ENCODE data around the gene TUBGCP5.
"Not testable (repeated sequence)": the region's sequence is repeated elsewhere in the genome, so short reads cannot be mapped to it uniquely, and the experiment has no call there.

TUBGCP5 gene

GRCh38 chr15:23043535-23043934, 4.2 kb upstream of the TUBGCP5 start:
- not testable (repeated sequence) for DNase-seq (ENCODE audit: low read depth in 3 of 3, low spot score in 1 of 3)

DNA sequence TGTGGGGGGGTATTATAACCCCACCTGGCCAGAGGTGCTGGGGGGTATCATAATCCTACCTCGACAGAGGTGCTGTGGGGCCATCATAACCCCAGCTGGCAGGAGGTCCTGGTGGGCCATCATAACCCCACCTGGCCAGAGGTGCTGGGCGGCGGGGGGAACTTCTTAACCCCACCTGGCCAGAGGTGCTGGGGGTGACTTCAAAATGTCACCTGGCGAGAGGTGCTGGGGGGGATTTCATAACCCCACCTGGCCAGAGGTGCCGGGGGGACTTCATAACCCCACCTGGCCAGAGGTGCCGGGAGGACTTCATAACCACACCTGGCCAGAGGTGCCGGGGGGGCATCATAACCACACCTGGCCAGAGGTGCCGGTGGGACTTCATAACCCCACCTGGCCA, 2.4 kb upstream of the TUBGCP5 start:
- not testable (repeated sequence) for DNase-seq (ENCODE audit: low read depth in 3 of 3, low spot score in 1 of 3)

- DNase-seq (ENCODE audit: low read depth in 3 of 3, low spot score in 1 of 3) = no peak
Measured at GRCh38 chr15:23039917-23040281, 530 bp upstream of the TUBGCP5 start.

- no peak for DNase-seq (ENCODE audit: low read depth in 3 of 3, low spot score in 1 of 3)
Measured at GRCh38 chr15:23038726-23039142, 635 bp downstream of the TUBGCP5 start.

- DNase-seq (ENCODE audit: low read depth in 3 of 3, low spot score in 1 of 3) = peak in 1 of 3 donors; percentile 23
Measured at GRCh38 chr15:23035964-23036566, 3.3 kb downstream of the TUBGCP5 start.

DNA sequence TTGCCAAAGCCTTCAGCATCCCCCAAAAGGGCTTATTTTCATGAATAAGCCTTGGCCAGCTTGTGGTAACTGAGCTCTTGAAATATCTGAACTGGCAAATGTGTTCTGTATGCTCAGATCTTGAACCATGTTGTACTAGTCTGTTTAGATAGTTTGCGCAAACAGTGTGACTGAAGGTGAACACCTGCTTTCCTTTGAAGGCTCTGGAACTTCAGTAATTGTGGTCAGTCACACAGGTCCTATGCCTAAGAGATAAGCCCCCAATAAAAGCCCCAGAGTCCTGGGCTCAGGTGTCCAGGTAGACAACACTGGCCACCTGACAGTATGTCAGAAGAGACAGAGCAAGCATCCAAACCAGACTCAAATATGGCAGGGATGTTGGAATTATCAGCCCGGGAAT, 5.4 kb downstream of the TUBGCP5 start:
- no peak for DNase-seq (ENCODE audit: low read depth in 3 of 3, low spot score in 1 of 3)

DNA sequence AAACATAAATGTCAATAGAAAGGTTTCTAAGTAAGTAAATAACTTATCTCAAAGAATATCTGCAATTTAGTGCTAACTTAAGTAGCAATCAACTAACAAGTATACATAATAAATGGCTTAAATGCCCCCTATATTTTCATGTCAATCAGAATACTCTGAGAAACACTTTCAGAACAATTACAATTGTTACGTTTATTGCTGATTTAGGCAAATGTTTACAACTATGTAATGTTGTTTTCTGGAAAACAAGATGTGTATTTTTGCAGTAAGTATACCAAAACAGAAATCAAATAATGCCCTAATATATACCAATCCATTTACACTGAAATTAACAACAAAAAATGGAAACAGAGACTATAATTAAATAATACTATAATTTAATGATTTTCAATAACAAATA, 13.2 kb downstream of the TUBGCP5 start:
- DNase-seq (ENCODE audit: low read depth in 3 of 3, low spot score in 1 of 3) = no peak

- no peak for DNase-seq (ENCODE audit: low read depth in 3 of 3, low spot score in 1 of 3)
Measured at GRCh38 chr15:23022156-23022555, 17.2 kb downstream of the TUBGCP5 start.

DNA sequence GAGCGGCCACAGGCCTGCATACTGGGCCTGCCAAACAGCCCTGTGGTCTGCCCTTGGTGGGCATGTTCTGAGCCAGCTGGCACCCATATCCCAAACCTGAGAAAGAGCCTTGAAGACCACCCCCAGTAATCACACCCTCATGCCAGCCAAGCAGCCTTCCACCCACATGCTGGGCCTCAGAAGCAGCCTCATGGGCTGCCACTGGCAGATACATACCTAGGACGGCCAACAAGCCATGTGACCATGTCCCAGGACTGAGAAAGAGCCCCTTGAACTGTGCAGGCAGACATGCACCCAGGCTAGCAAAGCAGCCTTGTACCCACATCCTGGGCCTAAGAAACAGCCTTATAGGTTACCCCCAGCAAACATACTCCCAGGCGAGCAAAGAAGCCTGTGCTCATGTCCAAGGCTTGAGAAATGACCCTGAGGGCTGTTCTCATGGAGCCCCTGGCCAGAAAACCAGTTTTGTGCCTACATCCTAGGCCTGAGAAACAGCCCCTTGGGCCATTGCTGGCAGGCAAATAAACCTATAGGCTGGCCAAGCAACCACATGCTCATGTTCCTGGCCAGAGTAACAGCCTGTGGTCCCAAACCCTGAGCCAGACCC, 24.9 kb downstream of the TUBGCP5 start:
- no peak for DNase-seq (ENCODE audit: low read depth in 3 of 3, low spot score in 1 of 3)

DNA sequence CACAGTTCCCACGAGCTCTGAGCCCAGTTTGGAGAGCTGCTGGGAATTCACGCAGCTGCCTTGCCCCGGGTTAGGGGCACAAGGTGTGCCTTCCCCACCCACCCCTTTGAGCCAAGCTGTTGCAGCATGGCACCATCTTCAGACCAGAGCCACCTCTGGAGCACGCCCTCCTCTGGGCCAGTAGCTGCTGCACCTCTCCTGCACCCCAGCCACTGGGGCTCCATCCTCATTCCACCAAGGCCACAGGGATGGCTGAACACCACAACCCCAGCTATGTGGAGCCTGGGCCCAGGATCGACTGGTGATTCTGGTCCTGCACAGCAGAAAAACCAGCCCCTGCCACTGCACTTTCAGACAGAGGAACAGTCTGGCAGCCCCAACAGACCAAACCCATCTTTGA, 25.7 kb downstream of the TUBGCP5 start:
- DNase-seq (ENCODE audit: low read depth in 3 of 3, low spot score in 1 of 3) = no peak

DNA sequence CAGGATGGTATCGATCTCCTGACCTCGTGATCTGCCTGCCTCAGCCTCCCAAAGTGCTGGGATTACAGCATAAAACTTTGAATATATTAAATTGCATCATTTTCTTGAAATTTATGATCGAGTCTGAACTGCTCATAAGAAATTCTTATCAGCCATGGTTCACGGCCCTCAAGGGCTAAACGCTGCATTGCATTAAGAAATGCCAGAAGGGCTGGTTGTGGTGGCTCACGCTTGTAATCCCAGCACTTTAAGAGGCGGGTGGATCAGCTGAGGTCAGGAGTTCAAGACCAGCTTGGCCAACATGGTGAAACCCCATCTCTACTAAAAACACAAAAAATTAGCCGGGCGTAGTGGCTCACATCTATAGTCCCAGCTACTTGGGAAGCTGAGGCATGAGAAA, 26.8 kb downstream of the TUBGCP5 start:
- not testable (repeated sequence) for DNase-seq (ENCODE audit: low read depth in 3 of 3, low spot score in 1 of 3)

DNA sequence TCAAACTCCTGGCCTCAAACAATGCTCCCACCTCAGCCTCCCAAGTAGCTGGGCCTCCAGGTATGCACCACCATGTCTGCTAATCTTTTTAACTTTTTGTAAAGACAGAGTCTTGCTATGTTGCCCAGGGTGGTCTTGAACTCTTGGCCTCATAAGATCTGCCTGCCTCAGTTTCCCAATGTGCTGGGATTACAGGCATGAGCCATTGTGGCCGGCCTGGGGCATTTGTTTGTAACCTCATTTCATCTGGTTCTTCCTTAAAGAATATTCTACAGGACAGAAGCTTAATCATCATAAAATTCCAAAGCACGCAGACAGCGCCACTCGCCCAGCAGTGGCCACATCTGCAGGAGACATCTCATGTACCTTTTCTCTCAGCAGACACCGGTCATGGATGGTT, 35.6 kb downstream of the TUBGCP5 start:
- DNase-seq (ENCODE audit: low read depth in 3 of 3, low spot score in 1 of 3) = no peak

GRCh38 chr15:23002920-23003319, 36.4 kb downstream of the TUBGCP5 start:
- DNase-seq (ENCODE audit: low read depth in 3 of 3, low spot score in 1 of 3) = no peak

DNA sequence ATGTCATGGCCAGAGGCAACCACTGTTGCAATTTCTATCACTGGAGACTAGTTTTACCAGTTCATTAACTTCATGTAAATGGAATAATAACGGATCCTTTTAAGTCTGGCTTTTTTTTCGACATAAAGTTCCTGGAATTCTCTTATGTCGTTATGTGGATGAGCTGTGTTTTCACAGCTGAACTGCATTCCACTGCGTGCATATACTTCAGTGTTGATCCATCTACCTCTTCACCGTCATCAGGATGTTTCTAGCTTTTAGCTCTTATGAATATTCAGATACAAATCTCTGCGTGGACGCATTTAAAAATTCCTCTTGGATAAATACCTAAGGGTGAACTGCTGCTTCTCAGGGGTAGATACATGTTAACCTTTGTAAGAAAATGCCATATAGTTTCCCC, 43.6 kb downstream of the TUBGCP5 start:
- DNase-seq (ENCODE audit: low read depth in 3 of 3, low spot score in 1 of 3) = no peak

DNA sequence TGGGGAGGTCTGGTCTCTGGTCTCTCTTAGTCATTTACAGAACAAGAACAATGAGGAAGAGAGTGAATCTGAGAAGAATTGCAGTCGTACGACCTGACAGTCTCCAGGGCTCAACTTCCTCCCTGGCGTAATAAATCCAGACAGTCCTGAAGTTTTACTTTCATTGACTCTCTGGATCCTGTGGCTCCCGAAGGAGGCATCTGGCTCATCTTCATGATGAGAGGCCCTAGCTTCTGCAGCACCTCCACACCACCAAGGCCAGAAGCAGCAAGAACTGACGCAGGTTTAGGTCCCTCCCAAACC, 47.4 kb downstream of the TUBGCP5 start:
- DNase-seq (ENCODE audit: low read depth in 3 of 3, low spot score in 1 of 3) = no peak

GRCh38 chr15:22989576-22990477, 49.5 kb downstream of the TUBGCP5 start:
- DNase-seq (ENCODE audit: low read depth in 3 of 3, low spot score in 1 of 3) = no peak

- DNase-seq (ENCODE audit: low read depth in 3 of 3, low spot score in 1 of 3) = no peak
Measured at GRCh38 chr15:22988811-22989210, 50.6 kb downstream of the TUBGCP5 start.

GRCh38 chr15:22981931-22982330, 57.4 kb downstream of the TUBGCP5 start:
- not testable (repeated sequence) for DNase-seq (ENCODE audit: low read depth in 3 of 3, low spot score in 1 of 3)

GRCh38 chr15:22981051-22981840, 58.1 kb downstream of the TUBGCP5 start:
- no peak for DNase-seq (ENCODE audit: low read depth in 3 of 3, low spot score in 1 of 3)

DNA sequence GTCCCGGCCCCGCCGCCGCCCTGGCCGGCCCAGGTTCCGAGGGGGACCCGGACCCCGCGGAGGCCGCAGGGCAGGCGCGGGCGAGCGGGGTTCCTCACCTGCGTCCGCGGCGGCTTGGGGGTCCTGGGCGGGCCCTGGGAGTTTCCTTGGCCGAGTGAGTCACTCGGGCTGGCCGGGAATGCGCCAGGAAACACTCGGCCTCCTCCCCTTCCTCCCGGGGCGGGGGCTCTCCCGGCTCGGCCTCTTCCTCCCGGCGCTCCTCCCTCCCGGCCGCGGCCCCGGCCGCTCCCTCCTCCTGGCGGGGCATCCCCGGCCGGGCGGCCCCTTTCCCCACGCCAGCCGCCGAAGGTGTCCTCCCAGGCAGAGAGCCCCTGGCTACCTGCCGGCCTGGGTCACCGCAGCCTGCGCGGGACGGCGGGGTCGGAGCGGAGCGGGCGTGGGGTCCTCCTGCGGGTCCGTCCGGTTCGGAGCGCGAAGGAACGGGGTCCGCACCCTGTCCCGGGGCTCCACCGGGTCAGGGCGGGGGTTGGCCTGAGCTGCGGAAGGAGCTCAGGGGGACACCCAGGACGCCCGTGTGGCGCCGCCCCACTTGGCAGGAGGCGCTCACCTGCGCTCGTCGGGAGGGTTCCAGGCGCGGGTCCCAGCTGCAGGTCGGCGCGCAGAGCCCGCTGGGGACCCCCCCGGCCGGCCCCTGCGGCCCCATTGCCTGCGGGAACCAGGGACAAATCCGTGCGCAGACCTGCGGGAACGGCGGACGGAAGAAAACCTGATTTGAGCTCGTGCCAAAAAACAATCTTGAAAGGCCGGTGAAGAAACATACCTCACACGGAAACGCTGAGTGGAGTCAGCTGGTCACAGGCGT, 58.9 kb downstream of the TUBGCP5 start, which contains the start of gene CYFIP1:
Gene CYFIP1, minus strand, starts transcription at position 180 of the 862 bp plus-strand sequence. CDS start 33,083 bp downstream, outside the sequence.
- peak in 1 of 3 donors; percentile 10 for DNase-seq (ENCODE audit: low read depth in 3 of 3, low spot score in 1 of 3)

Data from stimulated activated CD4-positive, alpha-beta T cell treated with anti-CD3 and anti-CD28 coated beads, TNF-alpha, amount 100 ng/mL, for 1 hour (primary cell).